ENCODE data around the gene TENT5C.

DNA sequence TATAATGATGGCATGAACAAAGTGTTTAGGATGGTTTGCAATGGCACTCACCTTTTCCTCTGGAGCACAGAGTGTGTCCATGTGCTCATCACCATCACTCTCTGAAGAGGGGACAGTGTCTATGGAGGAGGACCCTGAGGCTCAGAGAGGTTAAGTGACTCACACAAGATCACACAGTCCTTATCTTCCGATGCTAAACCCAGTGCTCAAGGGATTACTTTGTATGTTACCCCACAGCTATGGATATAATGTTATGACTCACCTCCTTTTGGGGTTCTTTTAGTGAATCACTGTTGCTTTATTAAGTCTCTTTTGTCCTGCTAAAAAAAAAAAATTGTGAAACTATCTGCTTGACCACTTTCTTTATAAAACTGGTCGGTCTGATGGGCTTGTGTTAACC lies 67.6 kb downstream of the TENT5C start:
- TF ChIP-seq POLR2A (IDR thresholded peaks at IDR 0.05; ENCODE audit: extremely low read depth, insufficient read length) (no peak), CTCF (IDR thresholded peaks at IDR 0.05; ENCODE audit: low read depth, low read length) (no peak), MYC (IDR thresholded peaks at IDR 0.05; ENCODE audit: low read depth, low read length) (no peak)

Data from NB4 (cell line).